Measurements from ENCODE around the gene USP17L21.
"Not testable (repeated sequence)": the region's sequence is repeated elsewhere in the genome, so short reads cannot be mapped to it uniquely, and the experiment has no call there.

DNA sequence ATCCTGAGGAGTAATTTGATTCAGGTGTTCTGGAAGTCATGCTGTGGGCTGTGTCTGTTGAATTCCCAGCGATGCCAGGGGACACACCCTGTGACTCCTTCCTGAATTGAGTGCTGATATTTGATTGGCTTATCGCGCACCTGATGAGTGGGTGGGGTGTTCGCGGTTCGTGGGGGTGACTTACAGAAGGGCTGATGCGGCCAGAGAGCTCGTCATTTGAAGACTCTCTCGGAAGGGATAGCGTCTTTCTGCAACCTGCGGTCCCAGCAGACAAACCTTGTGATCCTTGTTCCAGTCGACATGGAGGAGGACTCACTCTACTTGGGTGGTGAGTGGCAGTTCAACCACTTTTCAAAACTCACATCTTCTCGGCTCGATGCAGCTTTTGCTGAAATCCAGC lies 38.1 kb upstream of the USP17L21 start, which contains the start of gene USP17L13:
- TF ChIP-seq, protein P1, sequence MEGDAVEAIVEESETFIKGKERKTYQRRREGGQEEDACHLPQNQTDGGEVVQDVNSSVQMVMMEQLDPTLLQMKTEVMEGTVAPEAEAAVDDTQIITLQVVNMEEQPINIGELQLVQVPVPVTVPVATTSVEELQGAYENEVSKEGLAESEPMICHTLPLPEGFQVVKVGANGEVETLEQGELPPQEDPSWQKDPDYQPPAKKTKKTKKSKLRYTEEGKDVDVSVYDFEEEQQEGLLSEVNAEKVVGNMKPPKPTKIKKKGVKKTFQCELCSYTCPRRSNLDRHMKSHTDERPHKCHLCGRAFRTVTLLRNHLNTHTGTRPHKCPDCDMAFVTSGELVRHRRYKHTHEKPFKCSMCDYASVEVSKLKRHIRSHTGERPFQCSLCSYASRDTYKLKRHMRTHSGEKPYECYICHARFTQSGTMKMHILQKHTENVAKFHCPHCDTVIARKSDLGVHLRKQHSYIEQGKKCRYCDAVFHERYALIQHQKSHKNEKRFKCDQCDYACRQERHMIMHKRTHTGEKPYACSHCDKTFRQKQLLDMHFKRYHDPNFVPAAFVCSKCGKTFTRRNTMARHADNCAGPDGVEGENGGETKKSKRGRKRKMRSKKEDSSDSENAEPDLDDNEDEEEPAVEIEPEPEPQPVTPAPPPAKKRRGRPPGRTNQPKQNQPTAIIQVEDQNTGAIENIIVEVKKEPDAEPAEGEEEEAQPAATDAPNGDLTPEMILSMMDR (conservative IDR thresholded peaks at IDR 0.05 in 1 of 2, IDR thresholded peaks at IDR 0.05 in 1 of 2; ENCODE audit: low read depth in 1 of 2, low read length in 2 of 2): not testable (repeated sequence)
- TF ChIP-seq EZH2 (IDR thresholded peaks at IDR 0.05; ENCODE audit: low read length, missing control alignments): not testable (repeated sequence)

Data from fibroblast of lung (primary cell).